HPDE6-E6E7 (cell line): Measurements from ENCODE around the gene PDE6B.
"Not testable (repeated sequence)": the region's sequence is repeated elsewhere in the genome, so short reads cannot be mapped to it uniquely, and the experiment has no call there.

Experiments
- DNase-seq: peaks from one replicate; pipeline ENCODE4 v3.0.0; 2011; ENCODE audit warnings: missing footprints; ENCODE audit errors: extremely low spot score

Gene PDE6B

DNA sequence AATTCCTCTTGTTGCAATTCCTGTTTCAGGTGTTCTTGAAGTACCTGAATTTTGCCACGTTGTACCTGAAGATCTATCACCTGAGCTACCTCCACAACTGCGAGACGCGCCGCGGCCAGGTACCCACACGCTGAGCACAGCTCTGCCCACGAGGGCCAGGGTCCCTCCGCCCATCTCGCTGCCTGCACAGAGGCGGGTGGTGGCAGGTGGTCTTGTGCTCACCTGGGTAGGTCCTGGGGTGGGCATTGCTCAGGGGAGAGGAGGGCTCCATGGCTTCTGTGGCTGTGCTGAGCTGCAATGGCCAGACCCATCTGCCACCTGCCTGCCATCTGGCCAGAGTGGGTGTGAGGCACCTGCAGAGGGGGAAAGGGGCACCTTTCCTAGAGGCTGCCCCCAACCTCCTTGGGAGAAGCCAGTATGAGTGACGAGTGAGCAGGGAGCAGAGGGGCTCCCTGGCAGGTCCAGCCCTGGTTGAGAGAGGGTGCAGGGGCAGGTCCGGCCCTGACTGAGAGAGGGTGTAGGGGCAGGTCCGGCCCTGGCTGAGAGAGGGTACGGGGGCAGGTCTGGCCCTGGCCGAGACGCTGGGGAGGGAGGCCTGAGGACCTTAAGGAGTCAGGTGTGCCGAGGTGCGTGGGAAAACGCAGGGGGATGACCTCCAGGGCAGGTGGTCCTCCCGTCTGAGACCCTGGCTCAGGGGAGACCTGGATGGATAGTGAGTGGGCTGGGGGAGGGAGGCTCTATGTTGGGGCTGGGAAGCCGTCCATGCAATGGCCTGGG lies 10.7 kb downstream of the PDE6B start:
- no peak for DNase-seq

- no peak for DNase-seq
These were observed 11.3 kb downstream of the PDE6B start for GRCh38 chr4:636628-637159.

DNA sequence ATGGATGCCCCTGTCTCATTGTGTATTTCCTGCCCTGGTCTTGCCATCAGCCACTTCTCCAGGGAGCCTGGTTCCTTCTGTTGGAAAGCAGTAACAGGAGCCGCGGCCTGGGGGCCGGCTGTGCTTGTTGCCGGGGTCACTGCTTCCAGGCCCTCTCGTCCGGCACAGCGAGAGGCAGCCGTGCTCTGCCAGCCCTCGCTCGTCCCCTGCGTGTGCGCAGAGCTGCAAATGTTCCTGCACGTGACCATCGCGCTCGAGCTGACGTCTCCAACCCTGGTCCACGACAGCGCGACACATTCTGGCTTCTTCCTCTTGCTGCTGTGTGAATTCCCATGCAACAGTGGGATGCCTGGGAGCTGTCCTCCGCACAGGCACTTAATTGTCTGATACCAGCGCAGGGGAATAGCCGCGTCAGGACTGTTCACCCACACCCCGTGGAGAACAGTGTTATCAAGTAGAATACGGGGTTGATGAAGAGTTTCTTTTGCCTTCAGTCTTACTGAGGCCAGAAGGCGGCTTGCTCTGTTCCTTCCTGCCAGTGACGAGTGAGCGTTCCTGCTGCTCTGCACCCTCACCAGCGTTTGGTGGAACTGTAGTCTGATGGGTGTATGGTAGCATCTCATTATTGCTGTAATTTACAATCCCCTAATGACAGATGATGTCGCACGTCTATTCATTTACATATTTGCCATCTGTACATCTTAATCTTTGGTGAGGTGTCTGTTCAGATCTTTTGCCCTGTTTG lies 12.3 kb downstream of the PDE6B start:
- no peak for DNase-seq

DNA sequence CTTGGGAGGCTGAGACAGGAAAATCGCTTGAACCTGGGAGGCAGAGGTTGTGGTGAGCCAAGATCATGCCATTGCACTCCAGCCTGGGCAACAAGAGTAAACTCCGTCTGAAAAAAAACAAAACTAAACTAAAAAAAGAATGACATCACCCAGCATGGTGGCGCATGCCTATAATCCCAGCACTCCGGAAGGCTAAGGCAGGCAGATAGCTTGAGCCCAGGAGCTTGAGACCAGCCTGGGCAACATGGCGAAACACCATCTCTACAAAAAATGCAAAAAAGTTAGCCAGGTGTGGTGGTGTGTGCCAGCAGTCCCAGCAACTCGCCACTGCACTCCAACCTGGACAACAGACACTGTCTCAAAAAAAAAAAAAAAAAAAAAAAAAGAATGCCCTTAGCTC lies 17.0 kb downstream of the PDE6B start:
- DNase-seq = not testable (repeated sequence)

GRCh38 chr4:646460-646859 lies 21.1 kb downstream of the PDE6B start:
- no peak for DNase-seq

GRCh38 chr4:647481-647880 lies 22.1 kb downstream of the PDE6B start:
- no peak for DNase-seq

- peak; percentile 11 for DNase-seq
These were observed 23.4 kb downstream of the PDE6B start for GRCh38 chr4:648579-649292.

GRCh38 chr4:649293-649625 lies 23.9 kb downstream of the PDE6B start:
- no peak for DNase-seq

DNA sequence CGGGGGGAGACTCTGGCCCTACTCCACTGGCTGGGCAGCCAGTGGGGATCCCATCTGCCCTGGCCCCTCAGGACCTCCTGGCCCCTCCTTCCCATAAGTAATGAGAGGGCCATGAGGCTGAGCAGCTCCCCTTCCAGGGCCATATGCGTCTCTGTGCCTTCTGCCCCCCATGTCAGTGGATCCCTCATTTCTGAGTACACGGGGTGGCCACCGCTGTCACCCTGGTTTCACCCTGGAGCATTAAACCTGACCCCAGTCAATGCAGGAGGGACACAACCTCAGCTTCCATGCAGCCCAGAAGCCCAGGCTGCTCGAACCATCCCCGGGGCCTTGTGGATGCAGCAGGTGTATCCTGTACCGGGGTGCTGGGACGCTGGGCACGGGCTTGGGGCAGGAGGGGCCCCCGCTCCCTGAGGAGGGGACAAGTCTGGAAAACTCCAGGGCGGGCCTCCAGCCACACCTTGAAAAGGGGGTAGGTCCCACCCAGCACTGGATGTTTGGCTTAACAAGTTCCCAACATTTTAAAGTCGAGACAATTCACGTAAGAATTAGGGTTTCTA lies 24.5 kb downstream of the PDE6B start:
- no peak for DNase-seq

DNA sequence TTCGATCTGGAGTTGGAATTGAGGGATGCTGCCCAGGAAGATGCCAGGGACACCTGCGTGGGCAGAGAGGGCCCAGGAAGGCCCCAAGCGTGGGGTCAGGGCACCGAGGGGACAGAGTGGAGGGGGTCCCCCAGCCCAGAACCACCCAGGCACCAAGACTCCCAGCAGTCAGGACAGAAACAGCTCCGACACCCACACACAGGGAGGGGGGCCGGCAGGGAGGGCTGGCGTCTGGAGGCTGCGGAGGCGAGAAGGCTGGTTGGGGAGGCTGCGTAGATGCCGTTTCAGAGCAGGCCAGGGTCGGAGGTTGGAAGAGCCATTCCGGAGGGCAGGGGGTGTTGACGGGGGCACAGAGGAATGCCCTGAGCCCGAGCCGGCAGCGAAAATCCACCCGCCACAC lies 25.1 kb downstream of the PDE6B start:
- no peak for DNase-seq

- DNase-seq = no peak
These were observed 25.8 kb downstream of the PDE6B start for GRCh38 chr4:650951-651883.

DNA sequence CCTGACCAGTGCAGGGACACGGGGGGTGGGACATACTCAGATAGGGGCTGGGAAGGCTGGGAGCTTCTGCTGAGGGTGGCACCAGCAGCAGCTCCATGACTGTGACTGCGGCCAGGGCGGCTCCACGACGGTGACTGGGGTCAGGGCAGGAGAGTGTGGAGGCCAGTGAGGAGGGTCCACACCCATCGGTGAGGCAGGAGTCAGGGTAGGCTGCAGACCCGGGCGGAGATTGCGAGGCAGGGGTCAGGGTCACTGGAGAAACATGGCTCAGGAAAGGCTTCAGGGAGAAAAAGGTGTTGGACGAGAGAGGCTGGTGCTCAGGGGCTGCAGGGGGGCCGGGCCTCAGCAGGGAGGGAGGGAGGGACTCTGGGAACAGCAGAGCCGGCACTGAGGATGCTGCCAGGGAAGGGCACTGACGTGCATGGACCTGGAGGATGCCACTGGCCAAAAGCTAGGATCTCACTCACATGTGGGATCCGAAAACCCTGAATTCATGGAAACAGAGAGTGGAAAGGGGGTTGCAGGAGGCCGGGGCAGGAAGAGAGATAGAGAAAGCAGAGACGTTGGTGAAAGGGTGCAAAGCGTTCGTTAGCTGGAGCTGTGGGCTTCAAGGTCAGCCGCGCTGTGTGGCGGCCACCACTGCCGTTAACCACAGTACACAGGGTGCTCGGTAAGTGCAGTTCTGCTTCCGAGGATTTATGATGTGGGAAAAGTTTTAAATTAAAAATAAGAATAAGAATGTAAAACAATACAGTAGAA lies 26.7 kb downstream of the PDE6B start:
- DNase-seq = no peak

DNA sequence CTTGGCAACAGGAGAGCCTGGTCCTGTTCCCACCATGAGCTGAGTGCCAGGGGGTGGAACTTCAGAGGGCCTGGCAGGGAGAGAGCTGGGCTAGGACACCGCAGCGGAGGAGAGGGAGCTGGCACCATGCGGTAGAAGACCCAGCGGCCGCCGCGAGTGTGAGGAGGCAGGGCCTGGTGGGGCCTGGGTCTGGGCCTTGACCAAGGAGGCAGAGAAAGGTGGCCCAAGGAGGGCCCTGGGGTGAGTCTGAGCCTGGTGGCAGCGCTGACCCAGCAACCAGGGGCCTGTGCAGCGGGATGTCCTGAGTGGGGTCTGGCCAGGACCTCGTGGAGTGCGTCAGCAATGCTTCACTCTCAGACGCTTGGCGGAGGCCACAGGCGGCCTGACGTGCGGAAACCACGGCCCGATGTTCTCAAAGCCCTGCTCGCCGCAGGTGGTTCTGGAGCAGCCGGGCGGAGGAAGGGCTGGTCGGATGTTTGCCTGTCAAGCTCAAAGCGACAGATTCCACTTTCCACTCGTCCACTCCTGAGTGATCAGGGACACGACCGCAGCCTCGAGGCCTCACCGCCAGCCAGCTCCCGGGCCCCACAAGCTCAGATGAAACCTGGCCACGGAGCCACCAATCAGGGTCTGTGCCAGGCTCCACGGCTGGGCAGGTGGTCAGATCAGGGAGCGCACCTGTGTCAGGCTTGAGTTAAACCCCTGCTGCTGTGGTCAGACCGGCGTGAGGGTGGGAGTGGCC lies 27.9 kb downstream of the PDE6B start:
- no peak for DNase-seq

GRCh38 chr4:653831-654502 lies 28.6 kb downstream of the PDE6B start:
- no peak for DNase-seq

DNA sequence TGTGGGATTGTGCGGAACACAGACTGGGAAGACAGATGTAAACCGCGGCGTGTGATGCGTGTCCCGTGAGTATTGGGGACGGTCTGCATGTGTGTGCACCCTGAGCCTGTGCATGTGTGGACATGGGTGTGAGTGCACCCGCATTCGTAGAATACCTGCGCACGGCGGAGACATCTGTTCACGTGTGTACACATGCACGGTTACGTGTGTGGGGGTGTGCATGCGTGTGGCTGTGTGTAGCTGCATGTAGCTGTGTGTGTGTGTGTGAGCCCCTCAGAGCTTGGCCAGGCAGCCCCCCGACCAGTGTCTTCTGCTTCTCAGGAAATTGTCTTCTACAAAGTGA lies 29.1 kb downstream of the PDE6B start:
- no peak for DNase-seq

DNA sequence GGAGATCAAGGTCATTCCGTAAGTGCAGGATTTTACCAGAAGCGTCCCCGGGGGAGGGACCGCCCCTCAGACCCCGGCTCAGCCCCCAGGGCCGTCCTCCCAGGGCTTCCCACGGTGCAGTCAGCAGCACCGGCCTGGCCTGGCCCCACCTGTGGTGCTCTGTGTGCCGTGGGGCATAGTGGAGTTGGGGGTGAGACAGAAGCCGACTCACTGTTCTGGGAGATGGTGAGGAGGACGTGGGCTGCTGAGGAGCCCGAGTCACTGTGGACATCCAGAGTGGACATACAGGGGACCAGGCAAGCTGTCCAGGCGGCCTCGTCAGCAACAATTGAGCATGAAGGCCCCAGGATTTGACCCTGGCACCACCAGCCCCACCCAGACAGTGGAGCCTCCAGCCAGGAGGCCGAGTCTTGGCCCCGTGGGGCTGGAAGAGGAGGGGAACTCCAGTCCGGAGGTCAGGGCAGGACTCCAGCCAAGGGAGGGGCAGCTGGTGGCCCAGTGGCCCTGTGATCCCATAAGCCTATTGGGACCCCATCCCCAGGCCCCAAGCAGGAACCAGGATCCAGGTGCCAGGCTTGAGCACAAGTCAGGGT lies 29.6 kb downstream of the PDE6B start:
- DNase-seq = no peak

GRCh38 chr4:655464-656151 lies 30.2 kb downstream of the PDE6B start:
- DNase-seq = no peak
